Measurements from ENCODE around the gene CAPN1. TPM values are rescaled to one million over a fixed set of nuclear protein-coding genes. Genes with fewer than 3 reads are reported as not detected.

The CAPN1 gene
- total RNA-seq, 8 experiments from 2014 or later = 32.0 to 79.8 (median 45.3) TPM

DNA sequence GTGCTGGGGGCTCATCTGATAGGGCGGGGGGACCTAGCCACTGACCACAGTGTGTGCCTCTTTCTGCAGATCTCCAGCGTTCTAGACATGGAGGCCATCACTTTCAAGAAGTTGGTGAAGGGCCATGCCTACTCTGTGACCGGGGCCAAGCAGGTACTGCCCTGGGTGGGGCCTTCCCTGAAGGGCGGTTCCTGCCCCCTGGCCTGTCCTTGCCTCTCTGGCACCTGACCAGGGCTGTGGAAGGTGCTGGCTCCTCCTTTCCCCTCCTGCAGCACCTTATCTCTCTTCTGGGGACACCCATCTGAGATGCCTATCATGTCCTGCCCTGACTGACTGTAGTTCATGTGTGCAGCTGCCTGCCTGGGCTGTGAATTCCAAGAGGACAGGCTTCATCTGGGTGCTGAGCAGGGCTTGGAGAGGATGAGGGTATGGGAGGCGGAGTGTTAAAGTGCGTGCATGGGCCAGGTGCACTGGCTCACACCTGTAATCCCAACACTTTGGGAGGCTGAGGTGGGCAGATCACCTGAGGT lies 5.5 kb downstream of the CAPN1 start:
- WGBS, 10 experiments = 80 to 100% methylated on average over 1 of the region's 6 CpGs; no CpG with 5 or more reads in 8 of the 10 experiments
- in situ Hi-C loops (cut with MboI; ENCODE audit: low pct_unique_long_range_greater_than_20kb in 2 of 9, low sequenced_read_pairs in 9 of 9, unreplicated experiment in 9 of 9) = no loop called here
- Histone ChIP-seq H3K4me1 (replicated peaks in 1 of 2) (peaks cover 8 to 13% of the 10 kb centered on the region in 2 donors), H3K27ac (no peak overlapping the region), H3K4me3 (no peak overlapping the region)
- no peak for ATAC-seq (replicated peaks in 6 of 8)

DNA sequence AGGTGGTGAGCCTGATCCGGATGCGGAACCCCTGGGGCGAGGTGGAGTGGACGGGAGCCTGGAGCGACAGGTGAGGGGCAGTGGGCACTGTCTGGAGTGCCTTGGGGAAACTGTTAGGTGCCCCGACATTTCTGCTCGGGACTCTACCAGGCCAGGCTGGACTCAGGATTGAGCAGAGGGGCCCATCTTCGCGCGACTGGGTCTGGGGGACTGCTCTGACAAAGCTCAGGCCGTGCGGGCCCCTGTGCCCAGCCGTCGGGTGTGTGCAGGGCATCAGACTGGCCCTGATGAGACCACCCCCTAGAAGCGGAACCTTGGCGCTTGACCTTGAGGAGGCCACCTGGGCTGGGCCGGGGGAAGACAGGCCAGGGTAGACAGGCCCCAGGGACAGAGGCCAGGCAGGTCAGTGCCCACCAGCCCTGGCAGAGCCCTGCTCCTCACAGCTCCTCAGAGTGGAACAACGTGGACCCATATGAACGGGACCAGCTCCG lies 6.3 kb downstream of the CAPN1 start:
- 93 to 97% (median 95%) methylated on average over 3 to 8 of the region's 20 CpGs; no CpG with 5 or more reads in 7 of the 10 experiments for WGBS, 10 experiments
- H3K4me1 ChIP-seq (replicated peaks in 1 of 2) = peaks cover 2 to 8% of the 10 kb centered on the region in 2 donors
- H3K4me3 ChIP-seq = no peak overlapping the region
- in situ Hi-C loops (cut with MboI; ENCODE audit: low pct_unique_long_range_greater_than_20kb in 2 of 9, low sequenced_read_pairs in 9 of 9, unreplicated experiment in 9 of 9) = no loop called here
- ATAC-seq (replicated peaks in 6 of 8) = peak in 3 of 8 experiments; percentile 12 to 22 (median 21)
- H3K27ac ChIP-seq = no peak overlapping the region

DNA sequence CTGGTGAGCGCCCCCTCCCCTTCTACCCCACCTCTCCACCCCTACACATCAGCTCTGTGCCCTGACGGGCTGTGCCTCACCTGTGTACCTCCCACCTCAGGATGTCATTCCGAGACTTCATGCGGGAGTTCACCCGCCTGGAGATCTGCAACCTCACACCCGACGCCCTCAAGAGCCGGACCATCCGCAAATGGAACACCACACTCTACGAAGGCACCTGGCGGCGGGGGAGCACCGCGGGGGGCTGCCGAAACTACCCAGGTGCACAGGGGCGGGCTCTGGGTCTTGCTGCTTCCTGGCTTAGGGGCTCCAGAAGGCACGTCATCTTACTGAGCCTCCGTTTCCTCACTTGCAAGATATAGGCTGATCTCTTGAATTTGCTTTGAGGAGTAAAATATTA lies 6.8 kb downstream of the CAPN1 start:
- ATAC-seq (replicated peaks in 6 of 8) = peak in 1 of 8 experiments; percentile 8
- Histone ChIP-seq H3K4me1 (replicated peaks in 1 of 2) (peaks cover 0 to 4% of the 10 kb centered on the region in 2 donors), H3K4me3 (no peak overlapping the region), H3K27ac (no peak overlapping the region)
- in situ Hi-C loops (cut with MboI; ENCODE audit: low pct_unique_long_range_greater_than_20kb in 2 of 9, low sequenced_read_pairs in 9 of 9, unreplicated experiment in 9 of 9) = no loop called here
- 96% methylated on average over 9 of the region's 18 CpGs; no CpG with 5 or more reads in 9 of the 10 experiments for WGBS, 10 experiments

DNA sequence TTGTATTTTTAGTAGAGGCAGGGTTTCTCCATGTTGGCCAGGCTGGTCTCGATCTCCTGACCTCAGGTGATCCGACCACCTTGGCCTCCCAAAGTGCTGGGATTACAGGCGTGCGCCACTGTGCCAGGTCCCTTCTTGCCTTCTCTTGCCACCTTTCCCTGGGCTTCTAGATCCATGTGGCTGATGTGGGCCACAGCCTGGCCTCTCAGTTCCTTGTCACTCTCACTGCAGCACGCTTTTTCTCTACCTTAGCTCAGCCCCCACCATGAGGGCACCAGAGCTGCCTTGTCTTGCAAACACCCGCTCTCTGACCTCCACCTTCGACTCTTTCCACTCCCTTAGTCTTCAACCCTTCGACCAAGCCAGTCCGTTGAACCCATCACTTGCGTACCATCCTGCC lies 7.5 kb downstream of the CAPN1 start:
- in situ Hi-C loops (cut with MboI; ENCODE audit: low pct_unique_long_range_greater_than_20kb in 2 of 9, low sequenced_read_pairs in 9 of 9, unreplicated experiment in 9 of 9) = no loop called here
- peaks cover 0 to 4% of the 10 kb centered on the region in 2 donors for H3K4me1 ChIP-seq (replicated peaks in 1 of 2)
- ATAC-seq (replicated peaks in 6 of 8) = no peak
- no peak overlapping the region for H3K27ac ChIP-seq
- H3K4me3 ChIP-seq = no peak overlapping the region
- WGBS, 10 experiments = 40 to 93% (median 84%) methylated on average over 2 to 9 of the region's 10 CpGs; no CpG with 5 or more reads in 2 of the 10 experiments

DNA sequence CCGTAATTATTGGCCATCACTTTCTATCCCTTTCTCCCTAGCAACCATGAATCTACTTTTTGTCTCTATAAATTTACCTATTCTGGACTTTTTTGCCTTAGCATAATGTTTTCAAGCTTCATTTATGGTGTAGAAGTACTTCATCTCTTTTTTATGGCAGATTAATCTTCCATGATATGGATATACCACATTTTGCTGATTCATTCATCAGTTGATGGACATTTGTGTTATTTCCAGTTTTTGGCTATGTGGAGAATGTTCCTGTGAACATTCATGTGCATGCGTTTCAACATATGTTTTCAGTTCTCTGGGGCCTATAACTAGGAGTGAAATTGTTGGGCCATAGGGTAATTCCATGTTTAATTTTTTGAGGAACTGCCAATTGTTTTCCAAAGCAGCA lies 12.8 kb downstream of the CAPN1 start:
- H3K27ac ChIP-seq = no peak overlapping the region
- WGBS, 10 experiments = 50 to 100% (median 95%) methylated on average over 1 to 2 of the region's 2 CpGs
- in situ Hi-C loops (cut with MboI; ENCODE audit: low pct_unique_long_range_greater_than_20kb in 2 of 9, low sequenced_read_pairs in 9 of 9, unreplicated experiment in 9 of 9) = no loop called here
- H3K4me1 ChIP-seq (replicated peaks in 1 of 2) = no peaks in the 10 kb centered on the region
- no peak overlapping the region for H3K4me3 ChIP-seq
- no peak for ATAC-seq (replicated peaks in 6 of 8)

DNA sequence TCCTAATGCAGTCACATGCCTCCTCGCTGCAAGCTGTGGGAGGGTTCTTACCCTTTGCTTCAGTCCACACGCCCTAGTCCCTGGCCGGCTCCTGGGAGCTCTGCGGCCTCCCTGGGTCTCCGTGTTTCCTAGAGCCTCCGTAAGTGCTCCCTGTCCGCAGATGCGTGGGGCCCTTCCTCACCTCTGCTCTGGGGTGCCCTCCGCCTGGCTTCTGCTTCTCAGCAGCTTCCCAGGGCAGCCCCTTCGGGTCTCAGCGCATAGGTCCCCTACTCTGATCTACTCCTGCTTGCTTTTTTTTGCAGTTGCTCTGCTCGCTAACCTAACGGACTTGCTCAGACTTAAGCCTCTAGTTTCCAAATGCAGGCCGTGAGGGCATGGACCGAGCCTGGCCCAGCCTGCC lies 22.4 kb downstream of the CAPN1 start:
- 80 to 100% (median 93%) methylated on average over 1 to 11 of the region's 15 CpGs; no CpG with 5 or more reads in 4 of the 10 experiments for WGBS, 10 experiments
- Histone ChIP-seq H3K4me3 (no peak overlapping the region), H3K4me1 (replicated peaks in 1 of 2) (no peaks in the 10 kb centered on the region), H3K27ac (no peak overlapping the region)
- in situ Hi-C loops (cut with MboI; ENCODE audit: low pct_unique_long_range_greater_than_20kb in 2 of 9, low sequenced_read_pairs in 9 of 9, unreplicated experiment in 9 of 9) = no loop called here
- ATAC-seq (replicated peaks in 6 of 8) = peak in 1 of 8 experiments; percentile 6

DNA sequence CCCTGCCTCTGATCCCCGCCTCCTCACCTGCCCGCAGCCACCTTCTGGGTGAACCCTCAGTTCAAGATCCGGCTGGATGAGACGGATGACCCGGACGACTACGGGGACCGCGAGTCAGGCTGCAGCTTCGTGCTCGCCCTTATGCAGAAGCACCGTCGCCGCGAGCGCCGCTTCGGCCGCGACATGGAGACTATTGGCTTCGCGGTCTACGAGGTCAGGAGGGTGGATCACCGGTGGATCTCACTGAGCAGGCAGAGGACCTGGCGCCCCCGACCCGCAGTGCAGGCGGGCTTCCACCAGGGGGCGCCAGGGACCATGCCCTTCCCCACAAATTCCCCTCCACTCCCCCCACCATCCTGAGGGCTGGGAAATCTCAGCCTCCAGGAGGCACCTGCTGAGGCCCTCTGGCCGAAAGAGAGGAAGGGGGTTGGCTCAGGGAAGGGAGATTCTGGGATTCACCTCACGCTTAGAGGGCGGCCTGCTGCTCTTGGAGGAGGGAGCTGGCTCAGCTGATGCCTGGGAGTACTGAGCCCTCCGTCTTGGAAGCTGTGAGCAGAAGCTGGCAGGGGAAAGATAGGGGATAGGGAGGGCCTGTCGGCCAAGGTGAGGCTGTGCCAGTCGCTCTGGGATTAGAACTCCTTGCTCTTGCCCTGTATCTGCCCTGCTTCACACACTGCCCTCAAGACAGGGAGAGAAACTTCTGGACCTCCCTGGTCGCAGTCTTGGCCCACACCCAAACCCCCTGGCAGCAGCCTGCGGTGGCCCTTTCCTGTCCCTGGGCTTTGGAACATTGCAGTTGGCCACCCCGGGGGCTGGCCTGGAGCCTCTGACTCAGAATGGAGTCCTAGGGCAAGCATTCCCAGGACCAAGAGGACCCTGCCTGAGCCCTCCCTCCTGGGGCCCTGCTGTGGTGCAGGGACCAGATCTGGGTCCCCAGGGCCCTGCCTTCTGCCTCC lies 23.2 kb downstream of the CAPN1 start:
- Histone ChIP-seq H3K4me1 (replicated peaks in 1 of 2) (no peaks in the 10 kb centered on the region), H3K27ac (no peak overlapping the region), H3K4me3 (no peak overlapping the region)
- peak in 6 of 8 experiments; percentile 15 to 92 (median 44) for ATAC-seq (replicated peaks in 6 of 8)
- in situ Hi-C loops (cut with MboI; ENCODE audit: low pct_unique_long_range_greater_than_20kb in 2 of 9, low sequenced_read_pairs in 9 of 9, unreplicated experiment in 9 of 9) = no loop called here
- 80 to 100% (median 88%) methylated on average over 1 to 2 of the region's 38 CpGs; no CpG with 5 or more reads in 7 of the 10 experiments for WGBS, 10 experiments

DNA sequence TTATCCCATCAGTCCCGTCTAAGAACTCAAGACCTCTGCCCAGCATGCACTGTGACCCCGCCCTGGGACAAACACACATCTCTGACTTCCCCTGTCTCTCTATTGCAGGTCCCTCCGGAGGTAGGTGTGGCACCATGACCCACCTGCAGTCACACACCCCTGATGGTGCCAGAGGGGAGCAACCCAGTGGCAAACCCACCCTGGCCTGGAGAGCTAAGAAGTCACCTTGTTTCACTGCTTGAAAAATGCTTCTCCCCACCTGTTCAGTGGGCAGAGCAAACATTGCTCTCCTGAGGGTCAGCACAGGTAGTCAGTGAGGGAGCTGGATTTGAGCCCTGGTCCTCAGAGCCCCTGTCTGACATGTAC lies 23.9 kb downstream of the CAPN1 start:
- WGBS, 10 experiments = 40 to 100% (median 60%) methylated on average over 1 of the region's 3 CpGs; no CpG with 5 or more reads in 5 of the 10 experiments
- Histone ChIP-seq H3K4me3 (no peak overlapping the region), H3K4me1 (replicated peaks in 1 of 2) (no peaks in the 10 kb centered on the region), H3K27ac (no peak overlapping the region)
- ATAC-seq (replicated peaks in 6 of 8) = no peak
- in situ Hi-C loops (cut with MboI; ENCODE audit: low pct_unique_long_range_greater_than_20kb in 2 of 9, low sequenced_read_pairs in 9 of 9, unreplicated experiment in 9 of 9) = no loop called here

DNA sequence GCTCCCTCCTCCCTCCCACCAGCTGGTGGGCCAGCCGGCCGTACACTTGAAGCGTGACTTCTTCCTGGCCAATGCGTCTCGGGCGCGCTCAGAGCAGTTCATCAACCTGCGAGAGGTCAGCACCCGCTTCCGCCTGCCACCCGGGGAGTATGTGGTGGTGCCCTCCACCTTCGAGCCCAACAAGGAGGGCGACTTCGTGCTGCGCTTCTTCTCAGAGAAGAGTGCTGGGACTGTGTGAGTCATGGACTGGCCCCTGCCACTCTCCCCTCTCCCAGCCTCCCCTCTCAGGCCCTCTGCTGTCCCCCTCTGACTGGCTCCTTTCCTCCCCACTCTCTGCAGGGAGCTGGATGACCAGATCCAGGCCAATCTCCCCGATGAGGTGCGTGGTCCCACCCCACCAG lies 24.7 kb downstream of the CAPN1 start:
- Histone ChIP-seq H3K27ac (no peak overlapping the region), H3K4me3 (no peak overlapping the region), H3K4me1 (replicated peaks in 1 of 2) (no peaks in the 10 kb centered on the region)
- in situ Hi-C loops (cut with MboI; ENCODE audit: low pct_unique_long_range_greater_than_20kb in 2 of 9, low sequenced_read_pairs in 9 of 9, unreplicated experiment in 9 of 9) = no loop called here
- no CpG with 5 or more reads among the region's 17 CpGs for WGBS, 10 experiments
- ATAC-seq (replicated peaks in 6 of 8) = peak in 1 of 8 experiments; percentile 26

DNA sequence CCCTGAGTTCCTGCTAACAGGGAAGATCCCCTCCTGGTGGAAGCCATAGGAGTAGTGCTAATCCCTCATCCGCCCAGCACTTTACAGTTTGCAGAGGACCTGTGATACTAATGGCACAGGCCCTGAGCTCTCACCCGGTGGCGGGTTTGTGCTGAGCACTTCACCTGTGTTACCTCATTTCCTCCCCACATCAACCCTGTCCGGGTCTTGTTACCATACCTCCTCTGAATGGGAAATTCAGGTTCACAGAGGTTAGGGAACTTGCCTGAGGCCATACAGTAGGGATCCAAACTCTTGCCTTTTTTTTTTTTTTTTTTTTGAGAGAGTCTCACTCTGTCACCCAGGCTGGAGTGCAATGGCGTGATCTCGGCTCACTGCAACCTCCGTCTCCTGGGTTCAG lies 25.2 kb downstream of the CAPN1 start:
- no peak overlapping the region for H3K27ac ChIP-seq
- no peak for ATAC-seq (replicated peaks in 6 of 8)
- 67 to 100% (median 78%) methylated on average over 1 to 4 of the region's 7 CpGs; no CpG with 5 or more reads in 7 of the 10 experiments for WGBS, 10 experiments
- in situ Hi-C loops (cut with MboI; ENCODE audit: low pct_unique_long_range_greater_than_20kb in 2 of 9, low sequenced_read_pairs in 9 of 9, unreplicated experiment in 9 of 9) = no loop called here
- H3K4me1 ChIP-seq (replicated peaks in 1 of 2) = no peaks in the 10 kb centered on the region
- H3K4me3 ChIP-seq = no peak overlapping the region

DNA sequence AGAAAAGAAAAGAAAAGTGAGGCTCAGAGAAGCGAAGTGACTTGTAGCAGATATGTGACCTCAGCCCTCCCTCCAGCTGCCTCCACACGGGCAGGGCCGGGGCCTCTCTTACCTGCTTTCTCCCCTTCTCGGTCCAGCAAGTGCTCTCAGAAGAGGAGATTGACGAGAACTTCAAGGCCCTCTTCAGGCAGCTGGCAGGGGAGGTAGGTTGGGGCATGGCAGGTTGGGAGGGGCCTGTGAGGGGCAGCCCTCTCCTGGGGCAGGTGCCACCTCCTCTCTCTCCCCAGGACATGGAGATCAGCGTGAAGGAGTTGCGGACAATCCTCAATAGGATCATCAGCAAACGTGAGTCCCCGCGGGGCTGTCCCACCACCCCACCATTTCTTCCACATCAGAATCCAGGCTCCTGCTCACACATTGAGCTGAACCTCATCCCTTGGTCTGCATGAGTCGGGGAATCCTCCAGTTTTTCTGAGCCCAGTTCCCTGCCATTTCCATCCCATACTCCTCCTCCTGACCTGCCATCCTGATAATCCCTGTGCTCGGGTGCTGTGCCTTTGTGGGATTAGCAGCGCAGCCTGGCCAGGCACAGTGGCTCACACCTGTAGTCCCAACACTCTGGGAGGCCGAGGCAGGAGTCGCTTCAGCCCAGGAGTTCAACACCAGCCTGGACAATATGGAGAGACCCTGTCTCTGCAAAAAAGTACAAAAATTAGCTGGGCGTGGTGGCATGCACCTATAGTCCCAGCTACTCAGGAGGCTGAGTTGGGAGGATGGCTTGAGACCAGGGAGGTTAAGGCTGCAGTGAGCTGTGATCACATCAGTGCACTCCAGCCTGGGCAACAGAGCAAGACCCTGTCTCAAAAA lies 26.4 kb downstream of the CAPN1 start:
- no peak for ATAC-seq (replicated peaks in 6 of 8)
- no peak overlapping the region for H3K4me3 ChIP-seq
- H3K4me1 ChIP-seq (replicated peaks in 1 of 2) = no peaks in the 10 kb centered on the region
- in situ Hi-C loops (cut with MboI; ENCODE audit: low pct_unique_long_range_greater_than_20kb in 2 of 9, low sequenced_read_pairs in 9 of 9, unreplicated experiment in 9 of 9) = no loop called here
- WGBS, 10 experiments = 80 to 100% (median 88%) methylated on average over 1 to 6 of the region's 16 CpGs; no CpG with 5 or more reads in 3 of the 10 experiments
- H3K27ac ChIP-seq = no peak overlapping the region

DNA sequence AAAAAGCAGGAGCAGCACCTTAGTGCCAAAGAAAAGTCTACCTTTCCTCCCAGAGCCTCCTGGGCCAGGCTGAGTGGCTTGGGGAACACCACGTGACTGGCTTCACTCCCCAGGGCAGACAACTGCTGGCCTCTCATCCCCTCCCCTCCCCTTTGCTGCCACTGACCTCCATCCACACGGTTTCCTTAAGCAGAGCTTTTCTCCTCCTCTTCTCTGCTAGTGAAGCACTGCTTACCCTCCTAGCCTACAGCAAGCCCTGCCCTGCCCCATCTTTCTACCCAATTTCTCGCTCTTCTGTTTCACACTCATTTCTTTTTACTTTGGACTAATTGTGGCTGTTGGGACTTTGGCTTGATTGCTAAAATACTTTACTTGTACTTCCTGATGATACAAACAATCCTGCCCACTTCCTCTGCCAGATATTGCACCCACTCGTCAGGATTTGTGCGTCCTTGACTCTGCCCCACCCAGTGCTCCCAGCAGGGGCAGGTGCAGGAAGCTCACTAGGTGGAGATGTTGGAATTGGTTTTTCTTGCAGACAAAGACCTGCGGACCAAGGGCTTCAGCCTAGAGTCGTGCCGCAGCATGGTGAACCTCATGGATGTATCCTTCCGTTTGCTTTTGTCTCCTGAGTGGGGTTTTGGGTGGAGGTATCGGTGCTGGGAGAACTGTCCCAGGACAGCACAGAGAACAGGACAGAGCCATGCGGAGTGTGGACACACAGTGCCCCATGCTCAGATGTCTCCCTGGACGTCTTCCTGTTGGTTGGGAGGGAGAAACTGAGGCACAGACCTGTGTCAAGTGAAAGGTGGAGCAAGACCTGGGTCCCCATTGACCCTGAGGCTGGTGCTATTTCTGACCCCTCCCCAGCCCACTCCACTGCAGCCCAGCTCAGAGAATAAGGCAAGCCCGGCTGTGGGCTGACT lies 27.3 kb downstream of the CAPN1 start:
- in situ Hi-C loops (cut with MboI; ENCODE audit: low pct_unique_long_range_greater_than_20kb in 2 of 9, low sequenced_read_pairs in 9 of 9, unreplicated experiment in 9 of 9) = no loop called here
- no peaks in the 10 kb centered on the region for H3K4me1 ChIP-seq (replicated peaks in 1 of 2)
- 60 to 100% (median 85%) methylated on average over 1 to 7 of the region's 13 CpGs; no CpG with 5 or more reads in 2 of the 10 experiments for WGBS, 10 experiments
- no peak overlapping the region for H3K4me3 ChIP-seq
- ATAC-seq (replicated peaks in 6 of 8) = no peak
- no peak overlapping the region for H3K27ac ChIP-seq
